GM12875 (cell line): ENCODE results near the gene MTMR10.

Experiments
- H3K4me3 ChIP-seq: one replicate; pipeline ENCODE4 v1.5.1; 2011; ENCODE audit warnings: low read depth, low read length, control low read depth
- CTCF ChIP-seq: IDR thresholded peaks from 2 replicates; pipeline ENCODE4 v1.5.1; 2011; ENCODE audit warnings: low read depth, mild to moderate bottlenecking, control low read depth, inconsistent platforms, low read length, moderate library complexity, borderline replicate concordance; ENCODE audit not compliant: insufficient read depth

Gene MTMR10

GRCh38 chr15:31021067-31021665, 29.7 kb upstream of the MTMR10 start:
- TF ChIP-seq CTCF: no peak
- no peak overlapping the region for H3K4me3 ChIP-seq

- no peak for TF ChIP-seq CTCF
- H3K4me3 ChIP-seq: no peak overlapping the region
Measured at GRCh38 chr15:31020542-31020941, 29.1 kb upstream of the MTMR10 start.

GRCh38 chr15:31019986-31020385, 28.6 kb upstream of the MTMR10 start:
- TF ChIP-seq CTCF: no peak
- no peak overlapping the region for H3K4me3 ChIP-seq

- H3K4me3 ChIP-seq: no peak overlapping the region
- TF ChIP-seq CTCF: no peak
Measured at GRCh38 chr15:31017311-31017710, 25.9 kb upstream of the MTMR10 start.

GRCh38 chr15:31016446-31016915, 25.1 kb upstream of the MTMR10 start:
- H3K4me3 ChIP-seq: no peak overlapping the region
- TF ChIP-seq CTCF: no peak

- H3K4me3 ChIP-seq: no peak overlapping the region
- TF ChIP-seq CTCF: no peak
Measured at GRCh38 chr15:31014608-31014925, 23.1 kb upstream of the MTMR10 start.

GRCh38 chr15:31013863-31014607, 22.6 kb upstream of the MTMR10 start:
- no peak overlapping the region for H3K4me3 ChIP-seq
- TF ChIP-seq CTCF: no peak
